T-helper 2 cell treated with Interferon-gamma antibody and Interleukin-4, amounts not matched to agents 5 μg/mL and 100 μg/mL, for 36 hours (primary cell): Measurements from ENCODE around the gene ACTR3C.
"Not testable (repeated sequence)": the region's sequence is repeated elsewhere in the genome, so short reads cannot be mapped to it uniquely, and the experiment has no call there.

Experiments used
- DNase-seq: peaks from one replicate; pipeline ENCODE4 v3.0.0; 2021; ENCODE audit warnings: low spot score
- H3K27ac Mint-ChIP-seq: one replicate; pipeline ENCODE4 v1.8.0; 2021; ENCODE audit warnings: mild to moderate bottlenecking, mixed read lengths
- H3K27me3 Mint-ChIP-seq: one replicate; pipeline ENCODE4 v1.8.0; 2021; ENCODE audit warnings: low read depth, mixed read lengths
- H3K36me3 Mint-ChIP-seq: one replicate; pipeline ENCODE4 v1.8.0; 2021; ENCODE audit warnings: low read depth, mixed read lengths
- H3K4me1 Mint-ChIP-seq: one replicate; pipeline ENCODE4 v1.8.0; 2021; ENCODE audit warnings: low read depth, mixed read lengths
- H3K4me3 Mint-ChIP-seq: one replicate; pipeline ENCODE4 v1.8.0; 2022; ENCODE audit warnings: mild to moderate bottlenecking, moderate library complexity, mixed read lengths
- H3K9me3 Mint-ChIP-seq: one replicate; pipeline ENCODE4 v1.8.0; 2021; ENCODE audit warnings: mixed read lengths

Gene ACTR3C

GRCh38 chr7:150281681-150282403 lies 41.5 kb downstream of the ACTR3C start:
- H3K36me3 Mint-ChIP-seq, DNase-seq, H3K4me3 Mint-ChIP-seq, H3K9me3 Mint-ChIP-seq, H3K27ac Mint-ChIP-seq, H3K4me1 Mint-ChIP-seq, H3K27me3 Mint-ChIP-seq: not testable (repeated sequence)

GRCh38 chr7:150278383-150278782 lies 45.0 kb downstream of the ACTR3C start:
- H3K27me3 Mint-ChIP-seq, H3K9me3 Mint-ChIP-seq, H3K36me3 Mint-ChIP-seq, DNase-seq, H3K4me1 Mint-ChIP-seq, H3K27ac Mint-ChIP-seq, H3K4me3 Mint-ChIP-seq: not testable (repeated sequence)

- H3K36me3 Mint-ChIP-seq, DNase-seq, H3K9me3 Mint-ChIP-seq: not testable (repeated sequence)
Observed at GRCh38 chr7:150276132-150276695, 47.1 kb downstream of the ACTR3C start.

GRCh38 chr7:150271898-150272297 lies 51.4 kb downstream of the ACTR3C start:
- not testable (repeated sequence) for H3K36me3 Mint-ChIP-seq, H3K4me1 Mint-ChIP-seq, DNase-seq, H3K27ac Mint-ChIP-seq, H3K9me3 Mint-ChIP-seq, H3K4me3 Mint-ChIP-seq, H3K27me3 Mint-ChIP-seq

More at GRCh38 chr7:150276132-150276695, 47.1 kb downstream of the ACTR3C start:
- not testable (repeated sequence) for H3K27ac Mint-ChIP-seq, H3K4me1 Mint-ChIP-seq, H3K27me3 Mint-ChIP-seq, H3K4me3 Mint-ChIP-seq

- H3K9me3 Mint-ChIP-seq, H3K27ac Mint-ChIP-seq, H3K4me3 Mint-ChIP-seq, H3K4me1 Mint-ChIP-seq, H3K36me3 Mint-ChIP-seq, H3K27me3 Mint-ChIP-seq, DNase-seq: not testable (repeated sequence)
Observed at GRCh38 chr7:150270101-150270824, 53.1 kb downstream of the ACTR3C start.

GRCh38 chr7:150268798-150269197 lies 54.5 kb downstream of the ACTR3C start:
- not testable (repeated sequence) for H3K9me3 Mint-ChIP-seq, H3K36me3 Mint-ChIP-seq, H3K4me1 Mint-ChIP-seq, DNase-seq, H3K27ac Mint-ChIP-seq, H3K27me3 Mint-ChIP-seq, H3K4me3 Mint-ChIP-seq

GRCh38 chr7:150268287-150268686 lies 55.1 kb downstream of the ACTR3C start:
- H3K27me3 Mint-ChIP-seq, H3K36me3 Mint-ChIP-seq, H3K4me1 Mint-ChIP-seq: not testable (repeated sequence)

GRCh38 chr7:150266953-150267665 lies 56.2 kb downstream of the ACTR3C start:
- H3K4me1 Mint-ChIP-seq, H3K27ac Mint-ChIP-seq: not testable (repeated sequence)

More at GRCh38 chr7:150268287-150268686, 55.1 kb downstream of the ACTR3C start:
- H3K4me3 Mint-ChIP-seq, H3K9me3 Mint-ChIP-seq, H3K27ac Mint-ChIP-seq, DNase-seq: not testable (repeated sequence)

GRCh38 chr7:150262656-150263055 lies 60.7 kb downstream of the ACTR3C start:
- not testable (repeated sequence) for H3K27me3 Mint-ChIP-seq, H3K4me1 Mint-ChIP-seq, H3K4me3 Mint-ChIP-seq, H3K27ac Mint-ChIP-seq, DNase-seq, H3K9me3 Mint-ChIP-seq, H3K36me3 Mint-ChIP-seq

More at GRCh38 chr7:150266953-150267665, 56.2 kb downstream of the ACTR3C start:
- DNase-seq, H3K27me3 Mint-ChIP-seq, H3K4me3 Mint-ChIP-seq, H3K9me3 Mint-ChIP-seq, H3K36me3 Mint-ChIP-seq: not testable (repeated sequence)

- H3K9me3 Mint-ChIP-seq, H3K36me3 Mint-ChIP-seq, H3K4me3 Mint-ChIP-seq, H3K4me1 Mint-ChIP-seq, H3K27me3 Mint-ChIP-seq, DNase-seq, H3K27ac Mint-ChIP-seq: not testable (repeated sequence)
Observed at GRCh38 chr7:150247745-150248144, 75.6 kb downstream of the ACTR3C start.

GRCh38 chr7:150245208-150245607 lies 78.1 kb downstream of the ACTR3C start:
- H3K4me1 Mint-ChIP-seq, H3K36me3 Mint-ChIP-seq, DNase-seq, H3K9me3 Mint-ChIP-seq, H3K4me3 Mint-ChIP-seq, H3K27ac Mint-ChIP-seq, H3K27me3 Mint-ChIP-seq: not testable (repeated sequence)

GRCh38 chr7:150242935-150243334 lies 80.4 kb downstream of the ACTR3C start:
- not testable (repeated sequence) for H3K27ac Mint-ChIP-seq

GRCh38 chr7:150225444-150225843 lies 97.9 kb downstream of the ACTR3C start:
- not testable (repeated sequence) for H3K27ac Mint-ChIP-seq, H3K36me3 Mint-ChIP-seq, H3K9me3 Mint-ChIP-seq, H3K4me3 Mint-ChIP-seq, DNase-seq, H3K4me1 Mint-ChIP-seq
- H3K27me3 Mint-ChIP-seq: peaks cover 18% of the 10 kb centered on the region

More at GRCh38 chr7:150242935-150243334, 80.4 kb downstream of the ACTR3C start:
- not testable (repeated sequence) for H3K27me3 Mint-ChIP-seq, H3K4me1 Mint-ChIP-seq, H3K9me3 Mint-ChIP-seq, H3K4me3 Mint-ChIP-seq, H3K36me3 Mint-ChIP-seq, DNase-seq
